Measurements from ENCODE around the gene SENP5.
A peak's percentile ranks its signal among the peaks of the same experiment; 100 is the strongest.
"Not testable (repeated sequence)": the region's sequence is repeated elsewhere in the genome, so short reads cannot be mapped to it uniquely, and the experiment has no call there.

SENP5 gene

GRCh38 chr3:196843435-196844110, 24.1 kb upstream of the SENP5 start:
- Histone ChIP-seq H3K27ac (no peak overlapping the region), H3K4me3 (no peak overlapping the region)
- no peak for TF ChIP-seq CTCF (IDR thresholded peaks at IDR 0.05)
- no peak for DNase-seq (ENCODE audit: low spot score)

- not testable (repeated sequence) for H3K27ac ChIP-seq; H3K4me3 ChIP-seq; DNase-seq (ENCODE audit: low spot score)
Measured at GRCh38 chr3:196844235-196845219, 23.2 kb upstream of the SENP5 start.

- not testable (repeated sequence) for DNase-seq (ENCODE audit: low spot score); H3K4me3 ChIP-seq; H3K27ac ChIP-seq
Measured at GRCh38 chr3:196848375-196848774, 19.3 kb upstream of the SENP5 start.

- H3K4me3 ChIP-seq: no peak overlapping the region
- no peak overlapping the region for H3K27ac ChIP-seq
- no peak for DNase-seq (ENCODE audit: low spot score)
- no peak for TF ChIP-seq CTCF (IDR thresholded peaks at IDR 0.05)
Measured at GRCh38 chr3:196849180-196849741, 18.5 kb upstream of the SENP5 start.

- not testable (repeated sequence) for H3K27ac ChIP-seq; DNase-seq (ENCODE audit: low spot score); H3K4me3 ChIP-seq
Measured at GRCh38 chr3:196863000-196863399, 4.7 kb upstream of the SENP5 start.

- no peak for TF ChIP-seq CTCF (IDR thresholded peaks at IDR 0.05)
- Histone ChIP-seq H3K4me3 (peak overlapping the region; percentile 90), H3K27ac (peak overlapping the region; percentile 74 to 94)
- no peak for DNase-seq (ENCODE audit: low spot score)
Measured at GRCh38 chr3:196867155-196867506, 589 bp upstream of the SENP5 start.

- TF ChIP-seq CTCF (IDR thresholded peaks at IDR 0.05): no peak
- DNase-seq (ENCODE audit: low spot score): no peak
- Histone ChIP-seq H3K27ac (peak overlapping the region; percentile 74 to 94), H3K4me3 (peak overlapping the region; percentile 90)
Measured at GRCh38 chr3:196868297-196868661, 559 bp downstream of the SENP5 start.

GRCh38 chr3:196872316-196872715, 4.6 kb downstream of the SENP5 start:
- H3K4me3 ChIP-seq: no peak overlapping the region
- H3K27ac ChIP-seq: no peak overlapping the region
- TF ChIP-seq CTCF (IDR thresholded peaks at IDR 0.05): no peak
- no peak for DNase-seq (ENCODE audit: low spot score)

GRCh38 chr3:196874511-196875094, 6.9 kb downstream of the SENP5 start:
- H3K27ac ChIP-seq; DNase-seq (ENCODE audit: low spot score); H3K4me3 ChIP-seq: not testable (repeated sequence)

Measured in coronary artery (tissue), 2 donors.